Measurements from ENCODE around the gene SYNE1. TPM values are rescaled to one million over a fixed set of nuclear protein-coding genes. Genes with fewer than 3 reads are reported as not detected.
"Not testable (repeated sequence)": the region's sequence is repeated elsewhere in the genome, so short reads cannot be mapped to it uniquely, and the experiment has no call there.

SYNE1 gene
- total and polyA plus RNA-seq, 4 donors = 10.2 to 105 (median 24.5) TPM

GRCh38 chr6:152423216-152424103 lies 213.7 kb downstream of the SYNE1 start:
- no peaks in the 10 kb centered on the region for H3K9me3 ChIP-seq (ENCODE audit: control insufficient read depth in 4 of 4, low read length in 3 of 4)
- no peak overlapping the region for H3K4me3 ChIP-seq (ENCODE audit: low read depth in 1 of 3, low read length in 3 of 3)
- 72% methylated on average over 3 of the region's 3 CpGs for WGBS
- H3K27ac ChIP-seq (ENCODE audit: low read depth in 1 of 2, low read length in 2 of 2) = no peak overlapping the region
- peaks cover 0 to 2% (median 0%) of the 10 kb centered on the region in 4 donors for H3K36me3 ChIP-seq (ENCODE audit: control insufficient read depth in 4 of 4, insufficient read depth in 3 of 4, low read depth in 1 of 4, low read length in 3 of 4)
- no peak for DNase-seq (ENCODE audit: low spot score)
- peaks cover 0 to 8% (median 0%) of the 10 kb centered on the region in 4 donors for H3K27me3 ChIP-seq (ENCODE audit: control insufficient read depth in 4 of 4, insufficient read depth in 4 of 4, low read length in 3 of 4)
- no peak overlapping the region for H3K9ac ChIP-seq (ENCODE audit: low read depth in 1 of 2, low read length in 2 of 2)
- TF ChIP-seq EGR1 (IDR thresholded peaks at IDR 0.05; ENCODE audit: low read depth in 2 of 2) (no peak), HNF4A (conservative IDR thresholded peaks at IDR 0.05) (no peak), GABPA (IDR thresholded peaks at IDR 0.05 in 1 of 2, conservative IDR thresholded peaks at IDR 0.05 in 1 of 2) (no peak), JUND (IDR thresholded peaks at IDR 0.05) (no peak), NR2F2 (IDR thresholded peaks at IDR 0.05) (no peak), SP1 (IDR thresholded peaks at IDR 0.05) (no peak), RXRA (IDR thresholded peaks at IDR 0.05) (no peak), REST (IDR thresholded peaks at IDR 0.05) (no peak), FOXA1 (IDR thresholded peaks at IDR 0.05) (no peak), RAD21 (IDR thresholded peaks at IDR 0.05) (no peak), FOXA2 (IDR thresholded peaks at IDR 0.05) (no peak), TAF1 (conservative IDR thresholded peaks at IDR 0.05) (no peak), HNF4G (IDR thresholded peaks at IDR 0.05) (no peak), MAX (IDR thresholded peaks at IDR 0.05) (no peak), ATF3 (IDR thresholded peaks at IDR 0.05) (no peak), ZBTB33 (IDR thresholded peaks at IDR 0.05) (no peak), CTCF (IDR thresholded peaks at IDR 0.05; ENCODE audit: low read depth, low read length, missing input control) (no peak)
- H3K4me1 ChIP-seq (ENCODE audit: control insufficient read depth in 4 of 4, insufficient read depth in 4 of 4, low read length in 3 of 4) = no peaks in the 10 kb centered on the region

GRCh38 chr6:152421496-152421895 lies 215.7 kb downstream of the SYNE1 start:
- 95% methylated on average over 2 of the region's 2 CpGs for WGBS

More at GRCh38 chr6:152421496-152421895, 215.7 kb downstream of the SYNE1 start:
- H3K4me1 ChIP-seq (ENCODE audit: control insufficient read depth in 4 of 4, insufficient read depth in 4 of 4, low read length in 3 of 4); H3K9me3 ChIP-seq (ENCODE audit: control insufficient read depth in 4 of 4, low read length in 3 of 4); H3K9ac ChIP-seq (ENCODE audit: low read depth in 1 of 2, low read length in 2 of 2); H3K4me3 ChIP-seq (ENCODE audit: low read depth in 1 of 3, low read length in 3 of 3); H3K27ac ChIP-seq (ENCODE audit: low read depth in 1 of 2, low read length in 2 of 2); DNase-seq (ENCODE audit: low spot score); H3K36me3 ChIP-seq (ENCODE audit: control insufficient read depth in 4 of 4, insufficient read depth in 3 of 4, low read depth in 1 of 4, low read length in 3 of 4): not testable (repeated sequence)
- peaks cover 0 to 11% (median 0%) of the 10 kb centered on the region in 4 donors for H3K27me3 ChIP-seq (ENCODE audit: control insufficient read depth in 4 of 4, insufficient read depth in 4 of 4, low read length in 3 of 4)
